Right atrium auricular region (tissue), 2 donors: ENCODE data around the gene ZBTB16. TPM values are rescaled to one million over a fixed set of nuclear protein-coding genes. Genes with fewer than 3 reads are reported as not detected.

Experiments
- DNase-seq: peaks from one replicate; pipeline ENCODE4 v3.0.0-alpha.2; 2019; ENCODE audit warnings: low spot score
- H3K27ac ChIP-seq, 2 donors: fragments of 200-600 bp; sonication (generic); 1 replicate in 1 of 2; 2 replicates in 1 of 2; pipeline ENCODE4 v1.5.1; 2016 to 2019
- H3K27me3 ChIP-seq, 2 donors: fragments of 200-600 bp; sonication (generic); one replicate each; pipeline versions ENCODE4 v1.5.1 to v1.6.0; 2017 to 2019
- H3K36me3 ChIP-seq: fragments of 200-600 bp; sonication (generic); one replicate; pipeline ENCODE4 v1.5.1; 2016
- H3K4me1 ChIP-seq, 2 donors: fragments of 200-600 bp; sonication (generic); one replicate each; pipeline versions ENCODE4 v1.5.1 to v1.6.0; 2017 to 2019
- H3K4me3 ChIP-seq, 2 donors: fragments of 200-600 bp; sonication (generic); 1 replicate in 1 of 2; 2 replicates in 1 of 2; pipeline ENCODE4 v1.5.1; 2017 to 2019; ENCODE audit warnings: mild to moderate bottlenecking in 1 of 2, moderate library complexity in 1 of 2
- H3K9me3 ChIP-seq, 2 donors: fragments of 200-600 bp; sonication (generic); one replicate each; pipeline ENCODE4 v1.5.1; 2019
- CTCF ChIP-seq, 2 donors: fragments of 200-600 bp; sonication (generic); IDR thresholded peaks; one replicate each; pipeline ENCODE4 v1.5.1; 2019; ENCODE audit warnings: antibody characterized with exemption in 2 of 2
- total RNA-seq, 2 donors: library from RNA; depleted of rRNA; stranded (reverse); fragments of >200 nt; gene quantifications; one replicate each; pipeline ENCODE4 v1.1.0, GENCODE V29; 2016

The ZBTB16 gene
- total RNA-seq, 2 donors from 2014 or later = 65.5 to 101 TPM

- Histone ChIP-seq H3K4me1 (peaks cover 0 to 97% of the 10 kb centered on the region in 2 donors), H3K36me3 (peaks cover 80% of the 10 kb centered on the region), H3K27me3 (no peaks in the 10 kb centered on the region), H3K27ac (peak overlapping the region; percentile 88 to 93), H3K9me3 (no peaks in the 10 kb centered on the region), H3K4me3 (peak overlapping the region in 1 of 2 donors; percentile 12)
- no peak for DNase-seq
- no peak for TF ChIP-seq CTCF (IDR thresholded peaks at IDR 0.05)
These were observed 15.2 kb downstream of the ZBTB16 start for GRCh38 chr11:114074546-114075343.

- no peak for DNase-seq
- Histone ChIP-seq H3K4me1 (peaks cover 0 to 100% of the 10 kb centered on the region in 2 donors), H3K36me3 (peaks cover 78% of the 10 kb centered on the region), H3K27ac (peak overlapping the region; percentile 88 to 93), H3K9me3 (no peaks in the 10 kb centered on the region), H3K4me3 (peak overlapping the region in 1 of 2 donors; percentile 21), H3K27me3 (no peaks in the 10 kb centered on the region)
- no peak for TF ChIP-seq CTCF (IDR thresholded peaks at IDR 0.05)
These were observed 15.8 kb downstream of the ZBTB16 start for GRCh38 chr11:114075344-114075610.

- Histone ChIP-seq H3K27me3 (no peaks in the 10 kb centered on the region), H3K36me3 (peaks cover 78% of the 10 kb centered on the region), H3K4me1 (peaks cover 0 to 100% of the 10 kb centered on the region in 2 donors), H3K9me3 (no peaks in the 10 kb centered on the region), H3K4me3 (peak overlapping the region; percentile 7 to 21), H3K27ac (peak overlapping the region; percentile 88 to 93)
- no peak for DNase-seq
- TF ChIP-seq CTCF (IDR thresholded peaks at IDR 0.05) = peak; percentile 67 to 76
These were observed 16.5 kb downstream of the ZBTB16 start for GRCh38 chr11:114075891-114076441.

- no peak overlapping the region for H3K4me3 ChIP-seq
- no peak for TF ChIP-seq CTCF (IDR thresholded peaks at IDR 0.05)
- no peak for DNase-seq
- H3K27ac ChIP-seq = peak overlapping the region; percentile 88 to 93
- peaks cover 3 to 100% of the 10 kb centered on the region in 2 donors for H3K4me1 ChIP-seq
- no peaks in the 10 kb centered on the region for H3K27me3 ChIP-seq
- H3K9me3 ChIP-seq = no peaks in the 10 kb centered on the region
- H3K36me3 ChIP-seq = peaks cover 74% of the 10 kb centered on the region
These were observed 17.4 kb downstream of the ZBTB16 start for GRCh38 chr11:114076921-114077331.

- H3K4me3 ChIP-seq = no peak overlapping the region
- H3K4me1 ChIP-seq = peaks cover 3 to 100% of the 10 kb centered on the region in 2 donors
- no peaks in the 10 kb centered on the region for H3K9me3 ChIP-seq
- peak overlapping the region; percentile 88 to 93 for H3K27ac ChIP-seq
- H3K27me3 ChIP-seq = no peaks in the 10 kb centered on the region
- no peak for DNase-seq
- H3K36me3 ChIP-seq = peaks cover 74% of the 10 kb centered on the region
- no peak for TF ChIP-seq CTCF (IDR thresholded peaks at IDR 0.05)
These were observed 18.2 kb downstream of the ZBTB16 start for GRCh38 chr11:114077482-114078305.
